Measurements from ENCODE around the gene ATIC.

GRCh38 chr2:215363039-215363438 lies 51.2 kb downstream of the ATIC start:
- TF ChIP-seq MYC (IDR thresholded peaks at IDR 0.05; ENCODE audit: borderline replicate concordance, low read length) = no peak
- no peak for TF ChIP-seq CTCF (IDR thresholded peaks at IDR 0.05)
- no peak for TF ChIP-seq ELK1 (IDR thresholded peaks at IDR 0.05; ENCODE audit: low read depth, low read length)
- TF ChIP-seq SMC3 (IDR thresholded peaks at IDR 0.05) = no peak
- no peak for TF ChIP-seq JUN (IDR thresholded peaks at IDR 0.05)
- TF ChIP-seq MAFK (IDR thresholded peaks at IDR 0.05; ENCODE audit: partially characterized antibody) = no peak
- no peak for TF ChIP-seq MAX (IDR thresholded peaks at IDR 0.05)
- TF ChIP-seq TFCP2L1 (CRISPR knock-in tag; IDR thresholded peaks at IDR 0.05) = no peak
- no peak for TF ChIP-seq NPAS2 (CRISPR knock-in tag; IDR thresholded peaks at IDR 0.05; ENCODE audit: borderline replicate concordance)
- TF ChIP-seq SREBF2 (IDR thresholded peaks at IDR 0.05) = no peak
- no peak for TF ChIP-seq REST (IDR thresholded peaks at IDR 0.05)
- TF ChIP-seq POLR2A (IDR thresholded peaks at IDR 0.05; ENCODE audit: low read length) = no peak
- TF ChIP-seq POLR2AphosphoS2 (conservative IDR thresholded peaks at IDR 0.05; ENCODE audit: low read length) = no peak

Measured in A549 (cell line).